HEK293 (cell line): ENCODE measurements around the gene TALDO1.

Experiments
- CTCF ChIA-PET: fragments of 350-600 bp; formaldehyde crosslinking; extraction: SDS; loops from one replicate; lab custom pipeline; 2021; ENCODE audit warnings: antibody characterized with exemption; lab: Yijun Ruan, JAX
- POLR2A ChIA-PET: fragments of 300-600 bp; formaldehyde crosslinking; extraction: SDS; loops from one replicate; lab custom pipeline; 2020; ENCODE audit warnings: antibody characterized with exemption, inconsistent platforms; lab: Yijun Ruan, JAX
- H3K27ac ChIP-seq: fragments of 200-500 bp; sonication (Bioruptor generic); 2 replicates; pipeline ENCODE4 v1.5.1; 2014; ENCODE audit warnings: low read depth, low read length, control low read depth, inconsistent platforms; ENCODE audit errors: extremely low read depth
- H3K36me3 ChIP-seq, 2 experiments: fragments of 200-500 bp in 1 of 2; sonication (Bioruptor generic) in 1 of 2; 1 replicate in 1 of 2; 2 replicates in 1 of 2; pipeline ENCODE4 v1.5.1; 2014 to 2017; ENCODE audit warnings: inconsistent platforms in 2 of 2, low read length in 2 of 2; ENCODE audit not compliant: control insufficient read depth in 2 of 2, insufficient read depth in 1 of 2
- H3K4me1 ChIP-seq: fragments of 200-500 bp; sonication (Bioruptor generic); 2 replicates; pipeline ENCODE4 v1.5.1; 2014; ENCODE audit warnings: mild to moderate bottlenecking, low read length, inconsistent platforms; ENCODE audit not compliant: control insufficient read depth, insufficient read depth
- H3K4me3 ChIP-seq: 2 replicates; pipeline ENCODE4 v1.5.1; 2011; ENCODE audit warnings: low read depth, mild to moderate bottlenecking, control low read depth, low read length, moderate library complexity
- H3K9me3 ChIP-seq: fragments of 200-500 bp; sonication (Bioruptor generic); 2 replicates; pipeline ENCODE4 v1.5.1; 2014; ENCODE audit warnings: low read depth, low read length, inconsistent platforms; ENCODE audit not compliant: control insufficient read depth, insufficient read depth
- ATF2 ChIP-seq: fragments of 450-650 bp; formaldehyde crosslinking; IDR thresholded peaks from 2 replicates; pipeline ENCODE4 v1.5.1; 2016; ENCODE audit warnings: missing biosample characterization, missing genetic modification characterization, low read depth
- BCL11B ChIP-seq: fragments of 450-650 bp; formaldehyde crosslinking; IDR thresholded peaks from 2 replicates; pipeline ENCODE4 v1.5.1; 2016; ENCODE audit warnings: low read depth, missing biosample characterization, missing genetic modification characterization
- GLIS1 ChIP-seq: fragments of 450-650 bp; formaldehyde crosslinking; IDR thresholded peaks from 2 replicates; pipeline ENCODE4 v1.5.1; 2016; ENCODE audit warnings: missing biosample characterization, missing genetic modification characterization
- KLF8 ChIP-seq: fragments of 450-650 bp; formaldehyde crosslinking; IDR thresholded peaks from 2 replicates; pipeline ENCODE4 v1.5.1; 2016; ENCODE audit warnings: missing biosample characterization, missing genetic modification characterization
- PRDM1 ChIP-seq: fragments of 450-650 bp; formaldehyde crosslinking; IDR thresholded peaks from 2 replicates; pipeline ENCODE4; 2016; ENCODE audit warnings: missing biosample characterization, missing genetic modification characterization
- TCF7L2 ChIP-seq: IDR thresholded peaks from 2 replicates; pipeline ENCODE4 v1.6.1; 2011; ENCODE audit warnings: low read depth, mild to moderate bottlenecking, inconsistent platforms, low read length, moderate library complexity, borderline replicate concordance
- TSHZ1 ChIP-seq: fragments of 450-650 bp; formaldehyde crosslinking; IDR thresholded peaks from 2 replicates; pipeline ENCODE4 v1.5.1; 2016; ENCODE audit warnings: missing biosample characterization, missing genetic modification characterization, borderline replicate concordance
- ZBTB48 ChIP-seq: fragments of 450-650 bp; formaldehyde crosslinking; IDR thresholded peaks from 2 replicates; pipeline ENCODE4 v1.5.1; 2016; ENCODE audit warnings: missing biosample characterization, missing genetic modification characterization
- ZFHX2 ChIP-seq: fragments of 450-650 bp; formaldehyde crosslinking; conservative IDR thresholded peaks from 2 replicates; pipeline ENCODE4 v1.5.1; 2016; ENCODE audit warnings: missing biosample characterization, missing genetic modification characterization
- ZFP37 ChIP-seq: fragments of 450-650 bp; formaldehyde crosslinking; IDR thresholded peaks from 2 replicates; pipeline ENCODE4 v1.5.1; 2016; ENCODE audit warnings: missing biosample characterization, missing genetic modification characterization
- ZNF121 ChIP-seq: fragments of 450-650 bp; formaldehyde crosslinking; IDR thresholded peaks from 2 replicates; pipeline ENCODE4 v1.5.1; 2016; ENCODE audit warnings: missing biosample characterization, missing genetic modification characterization
- ZNF169 ChIP-seq: fragments of 450-650 bp; formaldehyde crosslinking; IDR thresholded peaks from 2 replicates; pipeline ENCODE4 v1.5.1; 2016; ENCODE audit warnings: missing biosample characterization, missing genetic modification characterization
- ZNF223 ChIP-seq: fragments of 450-650 bp; formaldehyde crosslinking; IDR thresholded peaks from 2 replicates; pipeline ENCODE4 v1.5.1; 2016; ENCODE audit warnings: missing biosample characterization, missing genetic modification characterization
- ZNF37A ChIP-seq: fragments of 450-650 bp; IDR thresholded peaks from 2 replicates; pipeline ENCODE4 v1.5.1; 2018; ENCODE audit warnings: missing biosample characterization, missing genetic modification characterization
- ZNF501 ChIP-seq: fragments of 450-650 bp; formaldehyde crosslinking; IDR thresholded peaks from 2 replicates; pipeline ENCODE4 v1.5.1; 2016; ENCODE audit warnings: missing biosample characterization, missing genetic modification characterization
- ZNF549 ChIP-seq: fragments of 450-650 bp; IDR thresholded peaks from 2 replicates; pipeline ENCODE4 v1.5.1; 2018; ENCODE audit warnings: missing biosample characterization, missing genetic modification characterization, mild to moderate bottlenecking, inconsistent platforms, moderate library complexity
- ZNF555 ChIP-seq: fragments of 450-650 bp; formaldehyde crosslinking; conservative IDR thresholded peaks from 2 replicates; pipeline ENCODE4 v1.5.1; 2017; ENCODE audit warnings: missing biosample characterization, mild to moderate bottlenecking, missing genetic modification characterization, inconsistent platforms
- ZNF571 ChIP-seq: fragments of 450-650 bp; formaldehyde crosslinking; IDR thresholded peaks from 2 replicates; pipeline ENCODE4 v1.5.0; 2017; ENCODE audit warnings: missing biosample characterization, missing genetic modification characterization
- ZNF645 ChIP-seq: fragments of 450-650 bp; formaldehyde crosslinking; IDR thresholded peaks from 2 replicates; pipeline ENCODE4; 2016; ENCODE audit warnings: missing biosample characterization, missing genetic modification characterization
- ZNF785 ChIP-seq: fragments of 450-650 bp; formaldehyde crosslinking; IDR thresholded peaks from 2 replicates; pipeline ENCODE4 v1.5.1; 2016; ENCODE audit warnings: missing biosample characterization, missing genetic modification characterization
- ZNF830 ChIP-seq: fragments of 450-650 bp; IDR thresholded peaks from 2 replicates; pipeline ENCODE4 v1.5.0; 2018; ENCODE audit warnings: missing biosample characterization, missing genetic modification characterization, low read depth, mild to moderate bottlenecking, moderate library complexity

TALDO1 gene

GRCh38 chr11:708511-708910 lies 38.8 kb upstream of the TALDO1 start (continued):
- no peak for TF ChIP-seq BCL11B (tag by site-specific recombination)
- no peak for TF ChIP-seq ZBTB48 (tag by site-specific recombination)
- TF ChIP-seq ZNF37A (tag by site-specific recombination) = no peak
- TF ChIP-seq ZNF571 (tag by site-specific recombination) = no peak
- TF ChIP-seq, all 188 proteins: peak for 0

- no peak overlapping the region for H3K4me3 ChIP-seq
- TF ChIP-seq ZNF830 (tag by site-specific recombination) = no peak
- no peak overlapping the region for H3K27ac ChIP-seq
- no peaks in the 10 kb centered on the region for H3K4me1 ChIP-seq
- ChIA-PET POLR2A (interaction anchor here (1.3 kb wide), 1 partner anchor 14 kb away, joined by 4 read pairs; the partner anchor contains the start of genes DEAF1 and TMEM80), CTCF (no interaction called here)
- no peaks in the 10 kb centered on the region for H3K9me3 ChIP-seq
- peaks cover 0 to 6% of the 10 kb centered on the region in 2 experiments; a peak in 1 of 3 replicates for H3K36me3 ChIP-seq
These were observed 37.9 kb upstream of the TALDO1 start for GRCh38 chr11:709109-709997.

- Histone ChIP-seq H3K9me3 (no peaks in the 10 kb centered on the region), H3K27ac (no peak overlapping the region), H3K36me3 (no peaks in the 10 kb centered on the region), H3K4me3 (no peak overlapping the region), H3K4me1 (no peaks in the 10 kb centered on the region)
- no peak for TF ChIP-seq ZNF501 (tag by site-specific recombination)
- TF ChIP-seq ZFHX2 (tag by site-specific recombination) = no peak
- no peak for TF ChIP-seq ZFP37 (tag by site-specific recombination)
- ChIA-PET CTCF (interaction anchor here (0.6 kb wide), 1 partner anchor 108 kb away, joined by 4 read pairs; no protein-coding TSS in a partner anchor), POLR2A (no interaction called here)
These were observed 32.8 kb upstream of the TALDO1 start for GRCh38 chr11:714436-714835.

- H3K27ac ChIP-seq = no peak overlapping the region
- POLR2A ChIA-PET = interaction anchor here (0.6 to 0.9 kb wide), 2 partner anchors 12 to 24 kb away, joined by 3 read pairs; partner anchors contain the start of gene DEAF1
- CTCF ChIA-PET = interaction anchor here (0.6 kb wide), 1 partner anchor 134 kb away, joined by 3 read pairs; no protein-coding TSS in a partner anchor
- TF ChIP-seq PRDM1 = no peak
- TF ChIP-seq TCF7L2 = no peak
- TF ChIP-seq ZNF645 = no peak
- TF ChIP-seq ZNF223 (tag by site-specific recombination) = no peak
- no peak for TF ChIP-seq ATF2 (tag by site-specific recombination)
- TF ChIP-seq GLIS1 (tag by site-specific recombination) = 0 out of 2 replicates have a peak, but pooled peaks have one; percentile 20
- no peak for TF ChIP-seq TSHZ1
- TF ChIP-seq ZNF549 (tag by site-specific recombination) = no peak
- no peak for TF ChIP-seq ZNF169 (tag by site-specific recombination)
- no peak for TF ChIP-seq ZNF121 (tag by site-specific recombination)
- no peak for TF ChIP-seq ZNF785 (tag by site-specific recombination)
- no peak for TF ChIP-seq ZNF555 (tag by site-specific recombination)
- TF ChIP-seq KLF8 = no peak
These were observed 27.8 kb upstream of the TALDO1 start for GRCh38 chr11:719214-720016.

More at GRCh38 chr11:719214-720016, 27.8 kb upstream of the TALDO1 start:
- H3K4me3 ChIP-seq = no peak overlapping the region
- H3K4me1 ChIP-seq = no peaks in the 10 kb centered on the region
- no peaks in the 10 kb centered on the region for H3K9me3 ChIP-seq
- no peaks in the 10 kb centered on the region for H3K36me3 ChIP-seq
